Measurements from ENCODE around the gene METAP1D.
"Not testable (repeated sequence)": the region's sequence is repeated elsewhere in the genome, so short reads cannot be mapped to it uniquely, and the experiment has no call there.

The METAP1D gene

GRCh38 chr2:172105471-172106107 is 105.8 kb downstream of the METAP1D start:
- no peak for DNase-seq

GRCh38 chr2:172106108-172106961 is 106.6 kb downstream of the METAP1D start:
- peak; percentile 56 for DNase-seq

- DNase-seq, result no peak
Measured at GRCh38 chr2:172107690-172108586, 108.2 kb downstream of the METAP1D start.

GRCh38 chr2:172108587-172108930 is 108.8 kb downstream of the METAP1D start:
- DNase-seq, result no peak

GRCh38 chr2:172109256-172109987 is 109.7 kb downstream of the METAP1D start:
- DNase-seq, result no peak

- no peak for DNase-seq
Measured at GRCh38 chr2:172109988-172110811, 110.4 kb downstream of the METAP1D start.

- DNase-seq, result no peak
Measured at GRCh38 chr2:172113617-172114016, 113.9 kb downstream of the METAP1D start.

- DNase-seq, result not testable (repeated sequence)
Measured at GRCh38 chr2:172114176-172114575, 114.4 kb downstream of the METAP1D start.

- DNase-seq, result no peak
Measured at GRCh38 chr2:172114579-172114978, 114.8 kb downstream of the METAP1D start.

- no peak for DNase-seq
Measured at GRCh38 chr2:172116107-172116506, 116.4 kb downstream of the METAP1D start.

- no peak for DNase-seq
Measured at GRCh38 chr2:172119089-172119488, 119.3 kb downstream of the METAP1D start.

- no peak for DNase-seq
Measured at GRCh38 chr2:172120118-172120517, 120.4 kb downstream of the METAP1D start.

GRCh38 chr2:172128484-172128883 is 128.7 kb downstream of the METAP1D start:
- DNase-seq, result no peak

- DNase-seq, result no peak
Measured at GRCh38 chr2:172129404-172129803, 129.7 kb downstream of the METAP1D start.

Measured in CD4-positive, alpha-beta T cell treated with Interleukin-12 subunit alpha and Interleukin-12 subunit beta, for 1 hour (primary cell).